Measurements from ENCODE around the gene CHMP1A.
"Not testable (repeated sequence)": the region's sequence is repeated elsewhere in the genome, so short reads cannot be mapped to it uniquely, and the experiment has no call there.

- TF ChIP-seq ZNF274 (IDR thresholded peaks at IDR 0.05; ENCODE audit: low read depth, low read length); YY1 (IDR thresholded peaks at IDR 0.05; ENCODE audit: insufficient read depth, insufficient read length); SUZ12 (IDR thresholded peaks at IDR 0.05; ENCODE audit: extremely low read depth, insufficient read depth, insufficient read length): not testable (repeated sequence)
These were observed 22.8 kb downstream of the CHMP1A start for GRCh38 chr16:89634463-89635385.
